Parathyroid adenoma (tissue), 2 donors: Measurements from ENCODE around the gene ARID5A.

Experiments used
- H2AFZ ChIP-seq: fragments of 300-600 bp; sonication (generic); one replicate; pipeline ENCODE4 v1.7.0; 2017; ENCODE audit warnings: antibody characterized with exemption, mild to moderate bottlenecking
- H3K27ac ChIP-seq: fragments of 300-600 bp; sonication (generic); one replicate; pipeline ENCODE4 v1.7.0; 2017
- H3K27me3 ChIP-seq: fragments of 300-600 bp; sonication (generic); one replicate; pipeline ENCODE4 v1.7.0; 2017; ENCODE audit warnings: low read length; ENCODE audit not compliant: control insufficient read depth, insufficient read depth
- H3K36me3 ChIP-seq: fragments of 300-600 bp; sonication (generic); one replicate; pipeline ENCODE4 v1.7.0; 2017; ENCODE audit warnings: low read length; ENCODE audit not compliant: control insufficient read depth, insufficient read depth
- H3K4me1 ChIP-seq: fragments of 300-600 bp; sonication (generic); one replicate; pipeline ENCODE4 v1.7.0; 2017; ENCODE audit warnings: control low read depth
- H3K4me2 ChIP-seq: fragments of 300-600 bp; sonication (generic); one replicate; pipeline ENCODE4 v1.7.0; 2017; ENCODE audit warnings: low read length
- H3K4me3 ChIP-seq: fragments of 300-600 bp; sonication (generic); one replicate; pipeline ENCODE4 v1.7.0; 2017; ENCODE audit warnings: low read depth, low read length
- H3K79me2 ChIP-seq: fragments of 300-600 bp; sonication (generic); one replicate; pipeline ENCODE4 v1.7.0; 2017; ENCODE audit warnings: control low read depth
- H3K9ac ChIP-seq: fragments of 300-600 bp; sonication (generic); one replicate; pipeline ENCODE4 v1.7.0; 2017; ENCODE audit warnings: mild to moderate bottlenecking
- H3K9me3 ChIP-seq: fragments of 300-600 bp; sonication (generic); one replicate; pipeline ENCODE4 v1.7.0; 2017; ENCODE audit warnings: low read length; ENCODE audit not compliant: control insufficient read depth
- CTCF ChIP-seq: fragments of 300-600 bp; sonication (generic); IDR thresholded peaks from one replicate; pipeline ENCODE4 v1.7.0; 2017; ENCODE audit warnings: antibody characterized with exemption, mild to moderate bottlenecking
- donor health status: primary hyperparathyroidism.

The ARID5A gene

DNA sequence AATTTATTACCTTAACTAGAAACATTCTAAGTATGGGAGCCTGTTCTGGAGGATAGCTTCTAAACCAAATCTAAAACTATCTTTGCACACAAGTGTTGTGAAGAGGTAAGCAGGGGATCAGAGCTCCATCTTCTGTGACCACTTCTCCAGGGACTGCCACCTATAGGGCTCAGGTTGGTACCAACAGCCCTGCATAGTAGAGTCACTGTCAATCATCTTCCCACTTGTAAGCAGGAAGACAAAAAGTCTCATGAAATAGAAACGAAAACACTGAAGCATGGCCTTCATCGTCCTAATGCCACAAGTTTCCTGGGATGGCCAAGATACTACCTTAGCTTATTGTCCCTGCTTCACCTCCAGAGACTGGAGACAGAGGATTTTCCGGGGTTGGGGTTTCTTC, 57.7 kb downstream of the ARID5A start:
- Histone ChIP-seq H3K36me3 (no peaks in the 10 kb centered on the region), H3K9me3 (no peaks in the 10 kb centered on the region), H2AFZ (no peak overlapping the region), H3K27ac (no peak overlapping the region), H3K79me2 (peaks cover 3% of the 10 kb centered on the region), H3K4me3 (no peak overlapping the region), H3K4me1 (no peaks in the 10 kb centered on the region), H3K4me2 (no peak overlapping the region), H3K27me3 (no peaks in the 10 kb centered on the region), H3K9ac (no peak overlapping the region)
- no peak for TF ChIP-seq CTCF

DNA sequence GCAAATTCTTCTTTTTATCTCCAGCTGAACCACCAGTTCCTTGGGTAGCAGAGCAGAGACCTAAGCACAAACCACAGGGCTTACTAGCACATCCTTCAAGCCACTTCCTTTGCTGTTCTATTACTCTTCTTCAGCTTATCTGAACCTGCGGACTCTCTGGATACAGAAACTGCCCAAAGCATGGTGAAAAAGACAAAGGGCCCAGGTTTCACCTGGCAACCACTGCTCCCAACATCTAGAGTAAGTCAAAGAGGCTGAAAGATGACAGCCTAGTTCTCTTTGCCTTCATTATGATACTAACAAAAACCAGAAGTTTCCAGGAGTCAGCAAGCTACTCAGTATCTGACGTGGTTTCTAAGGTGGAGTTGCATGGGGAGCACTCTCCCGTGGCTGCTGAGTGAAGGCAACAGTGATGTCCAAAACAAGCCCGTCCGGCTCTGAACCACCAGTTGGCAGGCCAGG, 58.2 kb downstream of the ARID5A start:
- Histone ChIP-seq H3K36me3 (no peaks in the 10 kb centered on the region), H3K27ac (no peak overlapping the region), H3K9ac (no peak overlapping the region)

DNA sequence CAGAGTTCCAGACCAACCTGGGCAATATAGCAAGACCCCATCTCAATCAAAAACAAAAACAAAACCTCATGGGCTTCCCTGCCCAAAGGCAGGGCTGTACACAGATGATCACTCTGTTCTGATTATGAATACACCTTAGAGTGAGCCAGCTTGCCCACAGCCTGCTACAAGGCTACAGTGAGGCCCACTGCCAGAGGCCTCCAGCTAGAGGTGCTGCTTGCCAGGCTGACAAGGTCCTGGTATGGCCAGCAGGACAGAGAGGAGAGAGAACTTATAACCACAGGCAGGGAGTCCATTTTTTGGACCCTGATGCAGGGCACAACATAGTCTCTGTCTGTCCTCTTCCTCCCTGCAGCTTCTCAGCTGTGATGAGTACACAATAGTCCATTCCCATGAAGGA, 60.0 kb downstream of the ARID5A start:
- Histone ChIP-seq H3K36me3 (no peaks in the 10 kb centered on the region), H3K27me3 (no peaks in the 10 kb centered on the region), H3K9me3 (no peaks in the 10 kb centered on the region), H3K4me3 (no peak overlapping the region), H3K27ac (no peak overlapping the region), H3K4me2 (no peak overlapping the region), H3K79me2 (peaks cover 3% of the 10 kb centered on the region), H2AFZ (no peak overlapping the region), H3K4me1 (no peaks in the 10 kb centered on the region), H3K9ac (no peak overlapping the region)
- no peak for TF ChIP-seq CTCF

More for the DNA sequence above, 58.2 kb downstream of the ARID5A start:
- no peak for TF ChIP-seq CTCF
- no peak overlapping the region for H2AFZ ChIP-seq
- no peak overlapping the region for H3K4me2 ChIP-seq
- H3K4me3 ChIP-seq: no peak overlapping the region
- H3K9me3 ChIP-seq: no peaks in the 10 kb centered on the region
- H3K79me2 ChIP-seq: peaks cover 3% of the 10 kb centered on the region
- H3K4me1 ChIP-seq: no peaks in the 10 kb centered on the region
- no peaks in the 10 kb centered on the region for H3K27me3 ChIP-seq

- Histone ChIP-seq H3K27ac (no peak overlapping the region), H3K4me1 (no peaks in the 10 kb centered on the region), H3K9ac (no peak overlapping the region), H3K27me3 (no peaks in the 10 kb centered on the region), H3K9me3 (no peaks in the 10 kb centered on the region), H2AFZ (no peak overlapping the region), H3K4me2 (no peak overlapping the region), H3K79me2 (peaks cover 3% of the 10 kb centered on the region), H3K4me3 (no peak overlapping the region), H3K36me3 (no peaks in the 10 kb centered on the region)
- TF ChIP-seq CTCF: no peak
These were observed 63.4 kb downstream of the ARID5A start for GRCh38 chr2:96599941-96600340.
